Transverse colon (tissue), 4 donors: ENCODE data around the gene ACTN4. TPM values are rescaled to one million over a fixed set of nuclear protein-coding genes. Genes with fewer than 3 reads are reported as not detected.
A peak's percentile ranks its signal among the peaks of the same experiment; 100 is the strongest.

ENCODE experiments used
- DNase-seq: peaks from one replicate; pipeline ENCODE4 v3.0.0-alpha.2; 2019
- H3K27ac ChIP-seq, 4 donors: fragments of 200-600 bp; sonication (generic); 2 replicates each; pipeline ENCODE4 v1.5.1; 2016 to 2018; ENCODE audit warnings: inconsistent platforms in 4 of 4
- H3K27me3 ChIP-seq: fragments of 200-600 bp; sonication (generic); 2 replicates; pipeline ENCODE4 v1.5.1; 2017; ENCODE audit warnings: inconsistent platforms
- H3K36me3 ChIP-seq, 4 donors: fragments of 200-600 bp; sonication (generic); 2 replicates each; pipeline ENCODE4 v1.5.1; 2017 to 2019; ENCODE audit warnings: inconsistent platforms in 4 of 4
- H3K4me1 ChIP-seq, 4 donors: fragments of 200-600 bp; sonication (generic); 2 replicates each; pipeline ENCODE4 v1.5.1; 2017 to 2020; ENCODE audit warnings: inconsistent platforms in 4 of 4
- H3K4me3 ChIP-seq, 4 donors: fragments of 200-600 bp; sonication (generic); 1 replicate in 1 of 4; 2 replicates in 3 of 4; pipeline versions ENCODE4 v1.5.1 to v1.6.1; 2017 to 2019; ENCODE audit warnings: inconsistent platforms in 4 of 4
- H3K9me3 ChIP-seq, 2 donors: fragments of 200-600 bp; sonication (generic); 2 replicates each; pipeline ENCODE4 v1.5.1; 2017 to 2019; ENCODE audit warnings: inconsistent platforms in 2 of 2
- CTCF ChIP-seq, 5 experiments: fragments of 200-600 bp in 3 of 5; fragments of 450-650 bp in 2 of 5; sonication (generic) in 3 of 5; IDR thresholded peaks; 1 replicate in 2 of 5; 2 replicates in 3 of 5; pipeline ENCODE4 v1.5.1; 2016 to 2017; ENCODE audit warnings: antibody characterized with exemption in 5 of 5, inconsistent platforms in 3 of 5, mild to moderate bottlenecking in 2 of 5, moderate library complexity in 1 of 5
- EP300 ChIP-seq: sonication (generic); formaldehyde crosslinking; IDR thresholded peaks from one replicate; pipeline ENCODE4 v1.6.1; 2017; ENCODE audit warnings: antibody characterized with exemption, low read depth
- POLR2A ChIP-seq: fragments of 450-650 bp; IDR thresholded peaks from one replicate; pipeline ENCODE4 v1.6.1; 2016; ENCODE audit warnings: antibody characterized with exemption, mild to moderate bottlenecking, moderate library complexity
- POLR2AphosphoS5 ChIP-seq, 3 donors: sonication (generic); formaldehyde crosslinking; IDR thresholded peaks; one replicate each; pipeline ENCODE4 v1.6.1; 2016; ENCODE audit warnings: antibody characterized with exemption in 3 of 3
- WGBS, 2 donors: methylation state at CpG; one replicate each; pipeline ENCODE4 v1.1.5; 2018; ENCODE audit warnings: low coverage in 1 of 2; 5-methylcytosine and 5-hydroxymethylcytosine counted together
- in situ Hi-C, 4 donors: fragments of 200-750 bp; cut with MboI; loops; one replicate each; pipeline versions ENCODE4 v1.15.0 to v1.15.1; 2017; ENCODE audit warnings: low sequenced_read_pairs in 3 of 4, low pct_ligation_motif_present in 1 of 4, low pct_unique_long_range_greater_than_20kb in 1 of 4
- intact Hi-C: fragments of 100-400 bp; cut with DNase I; formaldehyde crosslinking; loops from one replicate; pipeline ENCODE4 v1.15.1; 2023; ENCODE audit warnings: low total_unique reads
- total RNA-seq, 4 donors: library from RNA; depleted of rRNA; stranded (reverse); fragments of >200 nt; gene quantifications; one replicate each; pipeline ENCODE4 v1.1.0, GENCODE V29; 2016

The ACTN4 gene
- total RNA-seq, 4 donors from 2014 or later: 458 to 1,080 (median 723) TPM

- Histone ChIP-seq H3K9me3 (no peaks in the 10 kb centered on the region), H3K4me3 (no peak overlapping the region), H3K36me3 (peaks cover 0 to 35% (median 12%) of the 10 kb centered on the region in 4 donors), H3K27ac (peak overlapping the region; percentile 87 to 94 (median 92)), H3K27me3 (no peaks in the 10 kb centered on the region), H3K4me1 (peaks cover 9 to 54% (median 46%) of the 10 kb centered on the region in 4 donors)
- in situ Hi-C loops (no loop called here), intact Hi-C loops (no loop called here)
- 79% methylated on average over 14 of the region's 14 CpGs; no CpG with 5 or more reads in 1 of the 2 donors for WGBS, 2 donors
- TF ChIP-seq POLR2A: no peak
- no peak for TF ChIP-seq POLR2AphosphoS5 (IDR thresholded peaks at IDR 0.05)
- no peak for TF ChIP-seq CTCF (IDR thresholded peaks at IDR 0.05)
- no peak for TF ChIP-seq EP300
- no peak for DNase-seq
These were observed 54.8 kb downstream of the ACTN4 start for GRCh38 chr19:38702278-38702677.

- in situ Hi-C loops: no loop called here
These were observed 56.1 kb downstream of the ACTN4 start for GRCh38 chr19:38703509-38703908.

GRCh38 chr19:38704488-38705026 lies 57.1 kb downstream of the ACTN4 start:
- DNase-seq: no peak
- TF ChIP-seq CTCF (IDR thresholded peaks at IDR 0.05): no peak
- peak in 1 of 3 donors; percentile 3 for TF ChIP-seq POLR2AphosphoS5 (IDR thresholded peaks at IDR 0.05)
- intact Hi-C loops (no loop called here), in situ Hi-C loops (no loop called here)
- H3K9me3 ChIP-seq: no peaks in the 10 kb centered on the region
- H3K4me1 ChIP-seq: peaks cover 7 to 33% (median 26%) of the 10 kb centered on the region in 4 donors
- H3K27ac ChIP-seq: peak overlapping the region in 1 of 4 donors; percentile 78
- H3K36me3 ChIP-seq: peaks cover 0 to 52% (median 17%) of the 10 kb centered on the region in 4 donors
- no peaks in the 10 kb centered on the region for H3K27me3 ChIP-seq
- 92 to 100% methylated on average over 3 to 13 of the region's 13 CpGs for WGBS, 2 donors
- H3K4me3 ChIP-seq: no peak overlapping the region

More at GRCh38 chr19:38703509-38703908, 56.1 kb downstream of the ACTN4 start:
- Histone ChIP-seq H3K27me3 (no peaks in the 10 kb centered on the region), H3K36me3 (peaks cover 0 to 42% (median 12%) of the 10 kb centered on the region in 4 donors), H3K4me3 (no peak overlapping the region), H3K27ac (peak overlapping the region in 1 of 4 donors; percentile 31), H3K4me1 (peaks cover 7 to 43% (median 34%) of the 10 kb centered on the region in 4 donors), H3K9me3 (no peaks in the 10 kb centered on the region)
- TF ChIP-seq CTCF (IDR thresholded peaks at IDR 0.05) (no peak), POLR2A (no peak), EP300 (no peak), POLR2AphosphoS5 (IDR thresholded peaks at IDR 0.05) (peak in 2 of 3 donors; percentile 5 to 12)
- WGBS, 2 donors: 90% methylated on average over 14 of the region's 14 CpGs; no CpG with 5 or more reads in 1 of the 2 donors
- intact Hi-C loops: no loop called here
- no peak for DNase-seq

GRCh38 chr19:38705197-38706019 lies 58.0 kb downstream of the ACTN4 start:
- WGBS, 2 donors: 81% methylated on average over 17 of the region's 22 CpGs; no CpG with 5 or more reads in 1 of the 2 donors
- intact Hi-C loops (no loop called here), in situ Hi-C loops (no loop called here)
- H3K27me3 ChIP-seq: no peaks in the 10 kb centered on the region
- no peak for TF ChIP-seq CTCF (IDR thresholded peaks at IDR 0.05)
- no peak for TF ChIP-seq POLR2AphosphoS5 (IDR thresholded peaks at IDR 0.05)
- TF ChIP-seq EP300: no peak
- no peak for TF ChIP-seq POLR2A
- H3K27ac ChIP-seq: peak overlapping the region; percentile 43 to 82 (median 78)
- H3K4me1 ChIP-seq: peaks cover 7 to 24% (median 18%) of the 10 kb centered on the region in 4 donors
- no peak for DNase-seq
- no peaks in the 10 kb centered on the region for H3K9me3 ChIP-seq
- H3K4me3 ChIP-seq: no peak overlapping the region
- H3K36me3 ChIP-seq: peaks cover 0 to 58% (median 21%) of the 10 kb centered on the region in 4 donors
